Ishikawa (cell line): Measurements from ENCODE around the gene LYST.

ENCODE experiments used
- CEBPB ChIP-seq: IDR thresholded peaks from 2 replicates; pipeline ENCODE4 v1.6.1; 2012
- CREB1 ChIP-seq: IDR thresholded peaks from 2 replicates; pipeline ENCODE4 v1.6.1; 2012; ENCODE audit warnings: low read depth
- EGR1 ChIP-seq: IDR thresholded peaks from 2 replicates; pipeline ENCODE4 v1.6.1; 2012
- EP300 ChIP-seq: IDR thresholded peaks from 2 replicates; pipeline ENCODE4 v1.6.1; 2012; ENCODE audit warnings: borderline replicate concordance
- FOXM1 ChIP-seq: IDR thresholded peaks from 2 replicates; pipeline ENCODE4 v1.6.1; 2012; ENCODE audit warnings: low read depth, borderline replicate concordance
- MAX ChIP-seq: IDR thresholded peaks from 2 replicates; pipeline ENCODE4 v1.6.1; 2012
- NFIC ChIP-seq: IDR thresholded peaks from 2 replicates; pipeline ENCODE4 v1.6.1; 2012
- RAD21 ChIP-seq: IDR thresholded peaks from 2 replicates; pipeline ENCODE4 v1.6.1; 2012; ENCODE audit warnings: low read depth
- REST ChIP-seq: IDR thresholded peaks from 2 replicates; pipeline ENCODE4 v1.6.1; 2012; ENCODE audit warnings: low read depth, mild to moderate bottlenecking
- TAF1 ChIP-seq: IDR thresholded peaks from 2 replicates; pipeline ENCODE4 v1.6.1; 2012; ENCODE audit warnings: low read depth, mild to moderate bottlenecking
- TCF12 ChIP-seq: IDR thresholded peaks from 2 replicates; pipeline ENCODE4 v1.6.1; 2012; ENCODE audit warnings: low read depth
- TEAD4 ChIP-seq: IDR thresholded peaks from 2 replicates; pipeline ENCODE4 v1.6.1; 2012
- USF1 ChIP-seq: IDR thresholded peaks from 2 replicates; pipeline ENCODE4 v1.6.1; 2012
- YY1 ChIP-seq: IDR thresholded peaks from 2 replicates; pipeline ENCODE4 v1.6.1; 2012; ENCODE audit warnings: low read depth
- ZBTB7A ChIP-seq: IDR thresholded peaks from 2 replicates; pipeline ENCODE4 v1.6.1; 2012; ENCODE audit warnings: low read depth

LYST gene

GRCh38 chr1:235758931-235759330 is 107.8 kb downstream of the LYST start:
- TF ChIP-seq EP300 (no peak), EGR1 (no peak), ZBTB7A (no peak), CEBPB (no peak), YY1 (no peak), NFIC (no peak), MAX (no peak), TCF12 (no peak), TAF1 (no peak), TEAD4 (no peak), RAD21 (no peak), CREB1 (no peak), FOXM1 (no peak), USF1 (no peak), REST (no peak)

GRCh38 chr1:235757587-235758096 is 109.1 kb downstream of the LYST start:
- TF ChIP-seq CEBPB: no peak
- TF ChIP-seq TCF12: no peak
- TF ChIP-seq EP300: no peak

- TF ChIP-seq ZBTB7A: no peak
- TF ChIP-seq REST: no peak
- no peak for TF ChIP-seq NFIC
- TF ChIP-seq RAD21: no peak
- no peak for TF ChIP-seq EP300
- no peak for TF ChIP-seq CREB1
- TF ChIP-seq EGR1: no peak
- TF ChIP-seq FOXM1: no peak
- TF ChIP-seq TEAD4: no peak
- no peak for TF ChIP-seq USF1
- no peak for TF ChIP-seq TAF1
These were observed 116.9 kb downstream of the LYST start for GRCh38 chr1:235749755-235750300.

- TF ChIP-seq FOXM1 (no peak), MAX (no peak), NFIC (no peak), CEBPB (no peak), RAD21 (no peak), CREB1 (no peak), YY1 (no peak), REST (no peak)
These were observed 118.0 kb downstream of the LYST start for GRCh38 chr1:235748747-235749146.

- TF ChIP-seq FOXM1 (no peak), TAF1 (no peak), NFIC (no peak), CREB1 (no peak), RAD21 (no peak), TCF12 (no peak), TEAD4 (no peak), EGR1 (no peak), USF1 (no peak)
These were observed 120.5 kb downstream of the LYST start for GRCh38 chr1:235746245-235746644.
